ENCODE data around the gene CD300LD.
"Not testable (repeated sequence)": the region's sequence is repeated elsewhere in the genome, so short reads cannot be mapped to it uniquely, and the experiment has no call there.

DNA sequence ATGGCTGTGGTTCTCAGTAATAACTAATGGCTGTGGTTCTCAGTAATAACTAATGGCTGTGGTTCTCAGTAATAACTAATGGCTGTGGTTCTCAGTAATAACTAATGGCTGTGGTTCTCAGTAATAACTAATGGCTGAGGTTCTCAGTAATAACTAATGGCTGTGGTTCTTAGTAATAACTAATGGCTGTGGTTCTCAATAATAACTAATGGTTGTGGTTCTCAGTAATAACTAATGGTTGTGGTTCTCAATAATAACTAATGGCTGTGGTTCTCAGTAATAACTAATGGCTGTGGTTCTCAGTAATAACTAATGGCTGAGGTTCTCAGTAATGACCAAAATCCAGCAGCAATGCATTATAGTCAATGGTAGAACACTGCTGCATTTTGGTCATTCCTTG lies 18.4 kb downstream of the CD300LD start:
- not testable (repeated sequence) for TF ChIP-seq EP300 (IDR thresholded peaks at IDR 0.05; ENCODE audit: borderline replicate concordance in 1 of 2, control insufficient read depth in 1 of 2, low read depth in 2 of 2, low read length in 2 of 2); POLR2A (IDR thresholded peaks at IDR 0.05; ENCODE audit: low read depth, low read length); RFX5 (IDR thresholded peaks at IDR 0.05; ENCODE audit: low read depth, low read length); RAD21 (IDR thresholded peaks at IDR 0.05; ENCODE audit: insufficient read depth, low read depth, low read length); ZNF274 (IDR thresholded peaks at IDR 0.05; ENCODE audit: insufficient read depth, insufficient read length); EZH2 (IDR thresholded peaks at IDR 0.05; ENCODE audit: borderline replicate concordance, control insufficient read depth, low read depth, low read length)
- TF ChIP-seq, protein P1, sequence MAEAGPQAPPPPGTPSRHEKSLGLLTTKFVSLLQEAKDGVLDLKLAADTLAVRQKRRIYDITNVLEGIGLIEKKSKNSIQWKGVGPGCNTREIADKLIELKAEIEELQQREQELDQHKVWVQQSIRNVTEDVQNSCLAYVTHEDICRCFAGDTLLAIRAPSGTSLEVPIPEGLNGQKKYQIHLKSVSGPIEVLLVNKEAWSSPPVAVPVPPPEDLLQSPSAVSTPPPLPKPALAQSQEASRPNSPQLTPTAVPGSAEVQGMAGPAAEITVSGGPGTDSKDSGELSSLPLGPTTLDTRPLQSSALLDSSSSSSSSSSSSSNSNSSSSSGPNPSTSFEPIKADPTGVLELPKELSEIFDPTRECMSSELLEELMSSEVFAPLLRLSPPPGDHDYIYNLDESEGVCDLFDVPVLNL (IDR thresholded peaks at IDR 0.05; ENCODE audit: low read depth, low read length): not testable (repeated sequence)
- TF ChIP-seq, protein P2, sequence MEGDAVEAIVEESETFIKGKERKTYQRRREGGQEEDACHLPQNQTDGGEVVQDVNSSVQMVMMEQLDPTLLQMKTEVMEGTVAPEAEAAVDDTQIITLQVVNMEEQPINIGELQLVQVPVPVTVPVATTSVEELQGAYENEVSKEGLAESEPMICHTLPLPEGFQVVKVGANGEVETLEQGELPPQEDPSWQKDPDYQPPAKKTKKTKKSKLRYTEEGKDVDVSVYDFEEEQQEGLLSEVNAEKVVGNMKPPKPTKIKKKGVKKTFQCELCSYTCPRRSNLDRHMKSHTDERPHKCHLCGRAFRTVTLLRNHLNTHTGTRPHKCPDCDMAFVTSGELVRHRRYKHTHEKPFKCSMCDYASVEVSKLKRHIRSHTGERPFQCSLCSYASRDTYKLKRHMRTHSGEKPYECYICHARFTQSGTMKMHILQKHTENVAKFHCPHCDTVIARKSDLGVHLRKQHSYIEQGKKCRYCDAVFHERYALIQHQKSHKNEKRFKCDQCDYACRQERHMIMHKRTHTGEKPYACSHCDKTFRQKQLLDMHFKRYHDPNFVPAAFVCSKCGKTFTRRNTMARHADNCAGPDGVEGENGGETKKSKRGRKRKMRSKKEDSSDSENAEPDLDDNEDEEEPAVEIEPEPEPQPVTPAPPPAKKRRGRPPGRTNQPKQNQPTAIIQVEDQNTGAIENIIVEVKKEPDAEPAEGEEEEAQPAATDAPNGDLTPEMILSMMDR (IDR thresholded peaks at IDR 0.05 in 2 of 3, conservative IDR thresholded peaks at IDR 0.05 in 1 of 3; ENCODE audit: control insufficient read depth in 2 of 3, extremely low read depth in 1 of 3, insufficient read depth in 1 of 3, low read depth in 3 of 3, low read length in 3 of 3): not testable (repeated sequence)
- TF ChIP-seq, protein P3, sequence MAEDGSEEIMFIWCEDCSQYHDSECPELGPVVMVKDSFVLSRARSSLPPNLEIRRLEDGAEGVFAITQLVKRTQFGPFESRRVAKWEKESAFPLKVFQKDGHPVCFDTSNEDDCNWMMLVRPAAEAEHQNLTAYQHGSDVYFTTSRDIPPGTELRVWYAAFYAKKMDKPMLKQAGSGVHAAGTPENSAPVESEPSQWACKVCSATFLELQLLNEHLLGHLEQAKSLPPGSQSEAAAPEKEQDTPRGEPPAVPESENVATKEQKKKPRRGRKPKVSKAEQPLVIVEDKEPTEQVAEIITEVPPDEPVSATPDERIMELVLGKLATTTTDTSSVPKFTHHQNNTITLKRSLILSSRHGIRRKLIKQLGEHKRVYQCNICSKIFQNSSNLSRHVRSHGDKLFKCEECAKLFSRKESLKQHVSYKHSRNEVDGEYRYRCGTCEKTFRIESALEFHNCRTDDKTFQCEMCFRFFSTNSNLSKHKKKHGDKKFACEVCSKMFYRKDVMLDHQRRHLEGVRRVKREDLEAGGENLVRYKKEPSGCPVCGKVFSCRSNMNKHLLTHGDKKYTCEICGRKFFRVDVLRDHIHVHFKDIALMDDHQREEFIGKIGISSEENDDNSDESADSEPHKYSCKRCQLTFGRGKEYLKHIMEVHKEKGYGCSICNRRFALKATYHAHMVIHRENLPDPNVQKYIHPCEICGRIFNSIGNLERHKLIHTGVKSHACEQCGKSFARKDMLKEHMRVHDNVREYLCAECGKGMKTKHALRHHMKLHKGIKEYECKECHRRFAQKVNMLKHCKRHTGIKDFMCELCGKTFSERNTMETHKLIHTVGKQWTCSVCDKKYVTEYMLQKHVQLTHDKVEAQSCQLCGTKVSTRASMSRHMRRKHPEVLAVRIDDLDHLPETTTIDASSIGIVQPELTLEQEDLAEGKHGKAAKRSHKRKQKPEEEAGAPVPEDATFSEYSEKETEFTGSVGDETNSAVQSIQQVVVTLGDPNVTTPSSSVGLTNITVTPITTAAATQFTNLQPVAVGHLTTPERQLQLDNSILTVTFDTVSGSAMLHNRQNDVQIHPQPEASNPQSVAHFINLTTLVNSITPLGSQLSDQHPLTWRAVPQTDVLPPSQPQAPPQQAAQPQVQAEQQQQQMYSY (CRISPR knock-in tag; IDR thresholded peaks at IDR 0.05): not testable (repeated sequence)

Measured in GM12878 (cell line).